Duodenal mucosa (tissue), 2 donors: ENCODE results near the gene PKNOX2.

Experiments
- H3K27ac ChIP-seq: one replicate; pipeline ENCODE4 v1.7.0; 2013; ENCODE audit warnings: low read depth, low read length
- H3K27me3 ChIP-seq, 2 donors: one replicate each; pipeline ENCODE4 v1.7.0; 2013; ENCODE audit warnings: low read length in 2 of 2, control low read depth in 1 of 2; ENCODE audit not compliant: insufficient read depth in 2 of 2, control insufficient read depth in 1 of 2
- H3K36me3 ChIP-seq, 2 donors: one replicate each; pipeline ENCODE4 v1.7.0; 2013; ENCODE audit warnings: low read length in 2 of 2, control low read depth in 1 of 2; ENCODE audit not compliant: insufficient read depth in 2 of 2, control insufficient read depth in 1 of 2
- H3K4me1 ChIP-seq, 2 donors: one replicate each; pipeline ENCODE4 v1.7.0; 2013; ENCODE audit warnings: low read length in 2 of 2, control low read depth in 1 of 2; ENCODE audit not compliant: insufficient read depth in 2 of 2, control insufficient read depth in 1 of 2
- H3K4me3 ChIP-seq, 2 donors: one replicate each; pipeline ENCODE4 v1.7.0; 2013; ENCODE audit warnings: low read length in 2 of 2, low read depth in 1 of 2
- H3K9ac ChIP-seq, 2 donors: one replicate each; pipeline ENCODE4 v1.7.0; 2013; ENCODE audit warnings: low read length in 2 of 2, low read depth in 1 of 2
- H3K9me3 ChIP-seq, 2 donors: one replicate each; pipeline ENCODE4 v1.7.0; 2013; ENCODE audit warnings: low read length in 2 of 2, control low read depth in 1 of 2; ENCODE audit not compliant: control insufficient read depth in 1 of 2

Gene PKNOX2

DNA sequence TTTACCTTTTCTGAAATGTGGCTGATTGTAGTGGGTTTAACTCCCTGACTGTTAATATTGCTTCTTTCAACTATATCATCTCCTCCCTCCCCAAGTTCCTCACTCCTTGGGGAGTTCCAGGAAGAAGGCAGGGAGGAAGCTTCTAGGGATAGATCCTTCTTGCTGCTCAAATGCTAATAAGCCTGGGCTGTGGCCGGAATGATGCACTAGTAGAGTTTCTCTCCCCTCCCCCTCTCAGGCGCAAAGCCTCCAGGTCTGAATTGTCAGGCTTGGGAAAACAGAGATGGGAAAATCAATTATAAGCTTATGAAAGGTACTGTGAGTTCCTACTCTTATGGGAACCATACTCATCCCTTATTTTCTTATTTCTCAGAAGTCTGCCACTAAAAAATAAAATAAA is 300.7 kb downstream of the PKNOX2 start:
- H3K4me1 ChIP-seq: no peaks in the 10 kb centered on the region
- H3K27me3 ChIP-seq: no peaks in the 10 kb centered on the region
- no peaks in the 10 kb centered on the region for H3K9me3 ChIP-seq
- H3K4me3 ChIP-seq: no peak overlapping the region
- no peaks in the 10 kb centered on the region for H3K36me3 ChIP-seq
- H3K9ac ChIP-seq: no peak overlapping the region
- no peak overlapping the region for H3K27ac ChIP-seq

DNA sequence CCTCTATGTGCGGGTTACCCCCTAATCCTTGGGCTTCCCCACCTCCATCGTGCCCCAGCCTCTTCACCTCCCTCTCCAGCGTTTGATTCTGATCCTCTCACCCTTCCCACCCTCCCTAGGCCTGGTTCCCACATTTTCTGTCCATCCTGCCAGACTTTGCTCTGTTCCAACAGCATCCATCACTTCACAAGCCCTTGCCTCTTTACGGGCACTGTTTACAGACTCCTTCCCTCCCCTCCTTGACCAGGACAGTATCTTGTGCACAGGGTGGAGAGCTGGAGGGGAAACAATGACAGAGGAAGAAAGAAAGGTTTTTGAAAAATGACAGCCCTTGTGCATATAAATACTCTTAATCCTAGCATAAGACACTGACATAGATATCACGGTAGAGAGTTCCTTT is 301.1 kb downstream of the PKNOX2 start:
- no peak overlapping the region for H3K4me3 ChIP-seq
- no peak overlapping the region for H3K9ac ChIP-seq
- H3K4me1 ChIP-seq: no peaks in the 10 kb centered on the region
- no peaks in the 10 kb centered on the region for H3K27me3 ChIP-seq
- no peaks in the 10 kb centered on the region for H3K36me3 ChIP-seq
- H3K27ac ChIP-seq: no peak overlapping the region
- H3K9me3 ChIP-seq: no peaks in the 10 kb centered on the region

DNA sequence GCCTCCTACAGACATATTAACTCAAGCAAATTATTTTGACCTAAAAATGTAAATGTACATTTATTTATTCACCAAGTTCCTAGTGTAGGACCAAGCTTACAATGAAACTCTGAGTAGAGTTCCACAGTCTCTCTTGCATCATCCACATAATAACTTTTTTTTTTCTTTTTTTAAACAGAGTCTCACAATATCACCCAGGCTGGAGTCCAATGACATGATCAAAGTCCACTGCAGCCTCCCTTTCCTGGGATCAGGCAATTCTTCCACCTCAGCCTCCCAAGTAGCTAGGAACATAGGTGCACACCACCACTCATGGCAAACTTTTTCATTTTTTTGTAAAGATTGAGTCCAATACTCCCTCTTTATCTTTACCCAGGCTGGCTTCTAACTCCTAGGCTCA is 303.5 kb downstream of the PKNOX2 start:
- Histone ChIP-seq H3K4me3 (no peak overlapping the region), H3K36me3 (no peaks in the 10 kb centered on the region), H3K9ac (no peak overlapping the region), H3K9me3 (no peaks in the 10 kb centered on the region), H3K27me3 (no peaks in the 10 kb centered on the region), H3K27ac (no peak overlapping the region), H3K4me1 (no peaks in the 10 kb centered on the region)

DNA sequence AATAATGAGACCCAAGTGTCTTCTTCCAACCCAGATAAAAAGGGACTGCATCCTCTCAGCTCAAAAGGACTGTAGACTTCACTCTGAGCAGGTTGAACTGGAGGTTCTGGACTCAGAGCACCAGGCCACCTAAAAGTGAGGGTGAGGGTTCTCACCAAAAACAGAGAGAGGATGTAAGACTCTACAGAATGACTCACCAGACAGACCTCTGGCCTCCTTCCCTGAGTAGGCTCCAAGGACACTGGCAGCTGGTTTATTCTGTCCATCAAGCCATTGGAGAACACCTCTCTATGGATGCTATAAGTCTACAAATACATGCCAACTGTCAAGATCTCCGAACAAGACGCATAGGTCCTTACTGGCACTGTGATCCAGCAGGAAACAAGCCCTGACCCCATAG is 304.3 kb downstream of the PKNOX2 start:
- Histone ChIP-seq H3K4me3 (no peak overlapping the region), H3K9ac (no peak overlapping the region), H3K4me1 (no peaks in the 10 kb centered on the region), H3K36me3 (no peaks in the 10 kb centered on the region), H3K27me3 (no peaks in the 10 kb centered on the region), H3K27ac (no peak overlapping the region), H3K9me3 (no peaks in the 10 kb centered on the region)

DNA sequence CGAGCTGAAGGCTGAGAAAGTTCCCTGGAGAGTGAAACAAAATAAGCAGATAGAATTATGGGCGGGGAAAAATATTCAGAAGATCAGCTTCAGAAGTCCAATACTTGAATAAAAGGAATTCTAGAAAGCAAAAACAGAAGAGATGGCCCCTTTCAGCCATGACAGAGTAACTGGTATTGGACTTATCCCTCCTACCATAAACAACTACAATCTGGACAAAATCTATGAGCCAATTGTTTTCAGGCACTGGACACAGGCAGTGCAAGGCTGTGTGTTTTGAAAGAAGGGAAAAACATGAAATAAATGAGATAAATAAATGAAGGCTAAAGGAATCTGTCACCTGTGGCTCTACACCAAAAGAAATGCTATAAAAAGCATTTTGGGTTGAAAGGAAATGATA is 305.8 kb downstream of the PKNOX2 start:
- Histone ChIP-seq H3K4me1 (no peaks in the 10 kb centered on the region), H3K27ac (no peak overlapping the region), H3K9ac (no peak overlapping the region), H3K27me3 (no peaks in the 10 kb centered on the region), H3K4me3 (no peak overlapping the region), H3K36me3 (no peaks in the 10 kb centered on the region), H3K9me3 (no peaks in the 10 kb centered on the region)

DNA sequence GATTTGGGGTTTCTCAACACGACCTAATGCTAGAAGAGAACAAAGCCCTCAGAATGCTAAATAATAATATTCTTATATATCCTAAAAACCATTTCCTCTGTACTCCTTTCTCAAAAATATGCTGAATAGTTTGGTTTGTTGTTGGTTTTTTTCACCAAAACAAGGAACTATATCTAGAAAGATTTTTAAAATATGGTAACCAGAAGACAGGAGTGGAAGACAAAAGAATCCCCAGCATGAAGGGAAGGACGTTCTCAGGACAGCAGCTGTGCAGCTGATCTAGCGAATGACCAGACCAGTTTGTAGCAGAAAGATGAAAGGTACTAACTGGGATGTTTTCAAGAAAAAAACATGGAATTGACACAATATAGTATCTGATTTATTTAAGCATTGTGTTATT is 312.2 kb downstream of the PKNOX2 start:
- no peaks in the 10 kb centered on the region for H3K27me3 ChIP-seq
- no peak overlapping the region for H3K27ac ChIP-seq
- no peaks in the 10 kb centered on the region for H3K36me3 ChIP-seq
- no peaks in the 10 kb centered on the region for H3K4me1 ChIP-seq
- H3K9me3 ChIP-seq: no peaks in the 10 kb centered on the region
- no peak overlapping the region for H3K4me3 ChIP-seq
- no peak overlapping the region for H3K9ac ChIP-seq

DNA sequence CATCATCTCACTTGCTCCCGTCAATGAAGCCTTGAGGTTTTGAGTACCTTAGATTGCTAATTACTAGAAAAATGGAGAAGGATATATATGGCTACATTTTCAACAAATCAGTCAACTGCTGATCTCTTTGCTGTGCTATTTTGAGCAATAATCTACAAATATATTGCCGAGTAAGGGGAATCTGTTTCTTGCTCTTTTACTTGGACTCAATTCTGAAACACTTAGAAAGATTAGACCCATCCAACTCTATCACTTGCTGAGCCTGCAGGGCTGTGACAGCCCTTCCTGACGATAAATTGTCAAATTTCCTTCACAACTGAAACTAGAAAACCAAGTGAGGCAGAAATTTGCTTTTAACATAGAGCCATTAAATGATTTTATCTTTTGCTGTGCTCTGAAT is 314.6 kb downstream of the PKNOX2 start:
- H3K27ac ChIP-seq: no peak overlapping the region
- H3K4me1 ChIP-seq: no peaks in the 10 kb centered on the region

DNA sequence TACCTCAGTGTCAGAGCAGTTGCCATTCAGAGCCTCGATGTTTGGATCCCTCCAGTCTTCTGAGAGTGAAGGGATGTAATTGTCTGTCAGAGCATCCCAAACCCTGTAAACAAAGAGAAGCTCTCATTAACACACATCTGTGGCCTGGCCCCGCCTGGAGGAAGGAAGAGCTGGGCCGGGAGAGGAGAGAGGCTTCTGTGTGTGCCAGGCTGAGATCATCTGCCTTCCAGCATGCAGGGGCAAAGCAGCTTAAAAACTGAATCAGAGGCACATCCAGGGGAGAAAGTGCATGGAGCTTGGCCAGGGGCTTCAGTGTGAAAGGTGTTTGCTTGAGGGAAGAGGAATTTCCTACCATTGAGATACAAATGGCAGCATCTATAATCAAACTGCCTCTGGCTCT is 317.0 kb downstream of the PKNOX2 start:
- Histone ChIP-seq H3K36me3 (no peaks in the 10 kb centered on the region), H3K4me3 (no peak overlapping the region), H3K27me3 (no peaks in the 10 kb centered on the region), H3K9me3 (no peaks in the 10 kb centered on the region), H3K9ac (no peak overlapping the region), H3K4me1 (no peaks in the 10 kb centered on the region), H3K27ac (no peak overlapping the region)

More for the DNA sequence above, 314.6 kb downstream of the PKNOX2 start:
- Histone ChIP-seq H3K9ac (no peak overlapping the region), H3K27me3 (no peaks in the 10 kb centered on the region), H3K36me3 (no peaks in the 10 kb centered on the region), H3K4me3 (no peak overlapping the region), H3K9me3 (no peaks in the 10 kb centered on the region)
